Adrenal gland (tissue), 12 donors: ENCODE measurements around the gene SLF1. TPM values are rescaled to one million over a fixed set of nuclear protein-coding genes. Genes with fewer than 3 reads are reported as not detected.

Experiments
- DNase-seq, 7 donors: peaks; one replicate each; pipeline ENCODE4 v3.0.0-alpha.2; 2019 to 2020
- H3K27ac ChIP-seq, 5 donors: fragments of 200-600 bp; sonication (generic) in 4 of 5; 1 replicate in 3 of 5; 2 replicates in 2 of 5; pipeline versions ENCODE4 v1.5.1 to v1.8.0; 2016 to 2020; ENCODE audit warnings: mild to moderate bottlenecking in 1 of 5
- H3K27me3 ChIP-seq: fragments of 200-600 bp; 2 replicates; pipeline ENCODE4 v1.8.0; 2021
- H3K36me3 ChIP-seq, 2 donors: fragments of 200-600 bp; replicated peaks in 1 of 2; 1 replicate in 1 of 2; 2 replicates in 1 of 2; pipeline versions ENCODE4 v1.5.1 to v1.8.0; 2018 to 2022
- H3K4me1 ChIP-seq, 2 donors: fragments of 200-600 bp; replicated peaks in 1 of 2; 1 replicate in 1 of 2; 2 replicates in 1 of 2; pipeline versions ENCODE4 v1.5.1 to v1.8.0; 2018 to 2021
- H3K4me3 ChIP-seq, 4 donors: fragments of 200-600 bp; sonication (generic) in 3 of 4; one replicate each; pipeline ENCODE4 v1.5.1; 2016 to 2018
- H3K9me3 ChIP-seq, 3 donors: fragments of 200-600 bp; sonication (generic) in 1 of 3; replicated peaks in 1 of 3; 1 replicate in 2 of 3; 2 replicates in 1 of 3; pipeline versions ENCODE4 v1.5.1 to v1.8.0; 2016 to 2021
- POLR2A ChIP-seq, 2 donors: fragments of 450-650 bp; IDR thresholded peaks; one replicate each; pipeline ENCODE4 v1.6.1; 2017; ENCODE audit warnings: antibody characterized with exemption in 2 of 2, mild to moderate bottlenecking in 2 of 2, moderate library complexity in 1 of 2
- WGBS, 4 donors: extraction: QIAGEN DNeasy Blood & Tissue Kit in 2 of 4; methylation state at CpG; one replicate each; pipeline versions ENCODE4 v1.1.5 to v1.1.7; 2013 to 2017; 5-methylcytosine and 5-hydroxymethylcytosine counted together
- intact Hi-C, 2 donors: fragments of 100-400 bp; cut with DNase I; formaldehyde crosslinking; loops; one replicate each; pipeline versions ENCODE4 v1.14.1 to v1.15.0; 2022 to 2023
- polyA plus RNA-seq, 3 donors: library from polyadenylated mRNA; stranded (reverse); fragments of 200-250 nt in 2 of 3; fragments of 350-450 nt in 1 of 3; fragmentation: Illumina TruSeq in 1 of 3; extraction: RNeasy Lipid Tissue Mini Kit (QIAGEN cat#74804) in 1 of 3; gene quantifications; one replicate each; pipeline ENCODE4 v1.2.3, GENCODE V29; 2013 to 2014
- total RNA-seq, 9 donors: library from RNA; depleted of rRNA in 4 of 9; stranded (reverse); fragments of >200 nt in 4 of 9; fragments of 120-200 nt in 1 of 9; fragmentation: NEBNext Ultra II Directional in 1 of 9; extraction: Animal tissue kit (Norgen Biotek cat#: 25700) in 1 of 9; gene quantifications; one replicate each; pipeline versions ENCODE4 v1.1.0 to v1.2.4, GENCODE V29; 2013 to 2023
- TF ChIP-seq, protein P1 (sequence below), 6 experiments: fragments of 450-650 bp in 4 of 6; fragments of 200-600 bp in 2 of 6; sonication (generic) in 1 of 6; IDR thresholded peaks; 1 replicate in 5 of 6; 2 replicates in 1 of 6; pipeline versions ENCODE4 v1.5.1 to v1.8.0; 2016 to 2021; ENCODE audit warnings: antibody characterized with exemption in 6 of 6, mild to moderate bottlenecking in 2 of 6, moderate library complexity in 1 of 6
- donor health status: healthy with polysubstance abuse.
- donor health status: Bipolar disorder and iron deficiency.
- donor health status: DM: yes; HTN: yes; CAD: no.
- donor health status: DM: no; HTN: no; CAD: no.
- donor health status: DM: no; HTN: no; CAD: no.
- donor health status: DM: yes; HTN: yes; CAD: no.

Gene SLF1
- total and polyA plus RNA-seq, 12 donors = 1.3 to 9.8 (median 3.4) TPM

DNA sequence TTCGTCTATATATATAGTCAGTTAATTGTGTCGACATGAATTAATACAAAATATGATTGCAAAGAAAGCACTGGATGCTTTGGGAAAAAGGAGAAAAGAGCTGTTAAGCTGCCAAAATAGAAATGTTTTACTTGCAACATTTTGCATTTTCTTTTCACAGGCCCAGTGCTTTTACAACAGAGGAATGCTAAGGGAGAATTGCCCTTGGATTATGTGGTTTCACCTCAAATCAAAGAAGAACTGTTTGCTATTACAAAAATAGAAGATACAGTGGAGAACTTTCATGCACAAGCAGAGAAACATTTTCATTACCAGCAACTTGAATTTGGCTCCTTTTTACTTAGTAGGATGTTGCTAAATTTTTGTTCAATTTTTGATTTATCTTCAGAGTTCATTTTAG is 76.2 kb downstream of the SLF1 start:
- Histone ChIP-seq H3K27ac (no peak overlapping the region), H3K9me3 (no peaks in the 10 kb centered on the region), H3K36me3 (no peaks in the 10 kb centered on the region), H3K4me3 (no peak overlapping the region), H3K27me3 (no peaks in the 10 kb centered on the region), H3K4me1 (peaks cover 5% of the 10 kb centered on the region in 2 donors)
- intact Hi-C loops = no loop called here
- TF ChIP-seq POLR2A (IDR thresholded peaks at IDR 0.05) = no peak
- DNase-seq = no peak
- WGBS, 4 donors = 91 to 94% (median 92%) methylated on average over 2 of the region's 2 CpGs

DNA sequence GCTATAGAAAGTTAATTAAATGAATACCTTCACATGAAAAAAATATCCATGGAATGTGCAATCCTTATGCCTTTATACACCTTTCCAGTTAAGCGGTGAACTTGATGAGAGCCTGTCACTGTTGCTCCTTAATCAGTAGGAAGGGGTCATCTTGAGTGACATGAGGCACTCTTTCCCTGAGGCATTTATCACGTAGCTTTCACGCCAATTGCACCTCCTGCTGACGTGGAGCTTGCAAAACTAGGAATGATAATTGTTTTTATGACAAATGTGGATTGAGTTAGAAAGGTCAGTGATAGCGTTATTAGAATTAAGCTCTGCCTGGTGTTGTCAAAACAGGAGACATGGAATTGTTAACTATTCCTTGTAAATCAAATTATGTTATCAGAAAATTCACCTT is 79.7 kb downstream of the SLF1 start:
- H3K9me3 ChIP-seq = no peaks in the 10 kb centered on the region
- DNase-seq = no peak
- no peaks in the 10 kb centered on the region for H3K36me3 ChIP-seq
- 85 to 91% (median 90%) methylated on average over 5 of the region's 5 CpGs for WGBS, 4 donors
- H3K4me3 ChIP-seq = no peak overlapping the region
- TF ChIP-seq, protein P1, sequence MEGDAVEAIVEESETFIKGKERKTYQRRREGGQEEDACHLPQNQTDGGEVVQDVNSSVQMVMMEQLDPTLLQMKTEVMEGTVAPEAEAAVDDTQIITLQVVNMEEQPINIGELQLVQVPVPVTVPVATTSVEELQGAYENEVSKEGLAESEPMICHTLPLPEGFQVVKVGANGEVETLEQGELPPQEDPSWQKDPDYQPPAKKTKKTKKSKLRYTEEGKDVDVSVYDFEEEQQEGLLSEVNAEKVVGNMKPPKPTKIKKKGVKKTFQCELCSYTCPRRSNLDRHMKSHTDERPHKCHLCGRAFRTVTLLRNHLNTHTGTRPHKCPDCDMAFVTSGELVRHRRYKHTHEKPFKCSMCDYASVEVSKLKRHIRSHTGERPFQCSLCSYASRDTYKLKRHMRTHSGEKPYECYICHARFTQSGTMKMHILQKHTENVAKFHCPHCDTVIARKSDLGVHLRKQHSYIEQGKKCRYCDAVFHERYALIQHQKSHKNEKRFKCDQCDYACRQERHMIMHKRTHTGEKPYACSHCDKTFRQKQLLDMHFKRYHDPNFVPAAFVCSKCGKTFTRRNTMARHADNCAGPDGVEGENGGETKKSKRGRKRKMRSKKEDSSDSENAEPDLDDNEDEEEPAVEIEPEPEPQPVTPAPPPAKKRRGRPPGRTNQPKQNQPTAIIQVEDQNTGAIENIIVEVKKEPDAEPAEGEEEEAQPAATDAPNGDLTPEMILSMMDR (IDR thresholded peaks at IDR 0.05) = no peak
- TF ChIP-seq POLR2A (IDR thresholded peaks at IDR 0.05) = no peak
- H3K4me1 ChIP-seq = peaks cover 0 to 2% of the 10 kb centered on the region in 2 donors
- H3K27ac ChIP-seq = no peak overlapping the region
- intact Hi-C loops = no loop called here
- H3K27me3 ChIP-seq = no peaks in the 10 kb centered on the region

DNA sequence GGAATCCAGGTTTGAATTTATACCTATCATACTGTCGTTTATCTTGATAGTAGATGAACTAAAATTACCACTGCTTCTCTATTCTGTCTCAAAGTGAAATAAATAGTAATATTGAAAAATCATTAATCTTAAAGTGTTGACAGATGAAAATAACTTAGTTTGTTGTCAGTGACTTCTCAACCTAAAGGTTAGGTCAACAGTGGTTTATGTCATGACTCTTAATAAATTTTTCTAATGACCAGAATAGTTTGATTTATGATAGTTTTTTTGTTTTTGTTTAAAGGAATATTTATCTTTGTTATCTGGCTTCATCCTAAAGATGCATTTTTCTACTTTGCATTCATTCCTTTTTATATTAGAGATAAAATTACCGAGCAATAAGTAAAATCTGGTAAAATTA is 81.1 kb downstream of the SLF1 start:
- no peak for TF ChIP-seq POLR2A (IDR thresholded peaks at IDR 0.05)
- TF ChIP-seq, protein P1 (IDR thresholded peaks at IDR 0.05) = no peak
- Histone ChIP-seq H3K27me3 (no peaks in the 10 kb centered on the region), H3K27ac (no peak overlapping the region), H3K4me1 (no peaks in the 10 kb centered on the region), H3K36me3 (no peaks in the 10 kb centered on the region), H3K4me3 (no peak overlapping the region), H3K9me3 (no peaks in the 10 kb centered on the region)
- no peak for DNase-seq
- intact Hi-C loops = no loop called here
- 90 to 93% (median 90%) methylated on average over 2 of the region's 2 CpGs for WGBS, 4 donors

DNA sequence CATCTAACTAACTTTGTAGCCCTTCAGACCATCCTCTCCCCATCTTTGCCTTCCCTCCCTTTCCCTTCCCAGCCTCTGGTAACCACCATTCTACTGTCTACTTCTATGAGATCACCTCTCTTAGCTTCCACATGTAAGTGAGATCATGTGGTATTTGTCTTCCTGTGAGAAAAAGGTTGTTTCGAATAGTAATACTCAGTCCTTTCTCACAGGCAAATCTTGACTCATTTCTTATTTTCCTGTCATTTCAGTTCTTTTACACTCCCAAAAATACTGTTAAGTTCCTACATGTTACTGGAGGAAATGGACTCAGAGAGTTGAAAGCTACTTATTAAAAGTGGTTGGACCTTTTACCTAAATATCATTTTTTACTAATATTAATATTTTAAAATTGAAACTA is 82.1 kb downstream of the SLF1 start:
- Histone ChIP-seq H3K4me1 (no peaks in the 10 kb centered on the region), H3K36me3 (no peaks in the 10 kb centered on the region), H3K27ac (no peak overlapping the region), H3K4me3 (no peak overlapping the region), H3K9me3 (no peaks in the 10 kb centered on the region), H3K27me3 (no peaks in the 10 kb centered on the region)
- 77 to 95% (median 89%) methylated on average over 1 of the region's 1 CpG for WGBS, 4 donors
- intact Hi-C loops = no loop called here
- no peak for DNase-seq
- TF ChIP-seq, protein P1 (IDR thresholded peaks at IDR 0.05) = no peak
- TF ChIP-seq POLR2A (IDR thresholded peaks at IDR 0.05) = no peak

DNA sequence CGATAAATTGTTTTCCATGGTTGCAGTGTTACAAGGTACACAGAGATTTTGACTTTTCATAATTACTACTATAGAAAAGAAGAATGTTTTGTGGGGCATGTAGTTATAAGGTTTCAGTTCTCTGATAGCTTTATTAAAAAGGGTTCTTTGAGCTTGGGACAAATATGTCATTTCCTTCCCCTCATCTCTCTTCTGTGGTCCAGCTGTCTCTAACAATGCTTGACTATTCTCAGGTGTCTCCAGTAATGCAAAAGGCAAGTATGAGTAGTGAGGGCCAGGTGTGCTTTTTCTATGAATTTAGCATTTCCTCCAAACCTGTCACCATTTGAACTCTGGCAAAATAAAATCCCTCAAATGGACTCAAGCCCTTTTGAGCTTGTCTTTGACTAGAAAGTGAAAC is 84.3 kb downstream of the SLF1 start:
- no peak overlapping the region for H3K4me3 ChIP-seq
- TF ChIP-seq POLR2A (IDR thresholded peaks at IDR 0.05) = no peak
- TF ChIP-seq, protein P1 (IDR thresholded peaks at IDR 0.05) = no peak
- H3K27me3 ChIP-seq = no peaks in the 10 kb centered on the region
- H3K27ac ChIP-seq = no peak overlapping the region
- no peaks in the 10 kb centered on the region for H3K9me3 ChIP-seq
- no peaks in the 10 kb centered on the region for H3K4me1 ChIP-seq
- intact Hi-C loops = no loop called here
- 97 to 100% (median 98%) methylated on average over 1 of the region's 1 CpG for WGBS, 4 donors
- no peak for DNase-seq
- no peaks in the 10 kb centered on the region for H3K36me3 ChIP-seq
